ENCODE data around the gene SORBS2. TPM values are rescaled to one million over a fixed set of nuclear protein-coding genes. Genes with fewer than 3 reads are reported as not detected.

The SORBS2 gene
- total and polyA plus RNA-seq, 2 donors (not counting 1 experiment from before 2014, with no cell fraction given): 0.33 to 3.0 TPM

- H4K20me1 ChIP-seq (ENCODE audit: control insufficient read depth, extremely low read depth, insufficient read depth, low read length): no peaks in the 10 kb centered on the region
- no peak for TF ChIP-seq EZH2 (IDR thresholded peaks at IDR 0.05; ENCODE audit: low read length, missing control alignments)
- TF ChIP-seq CTCF (conservative IDR thresholded peaks at IDR 0.05 in 1 of 2, IDR thresholded peaks at IDR 0.05 in 1 of 2; ENCODE audit: low read depth in 1 of 2, low read length in 2 of 2): no peak
- H3K36me3 ChIP-seq (ENCODE audit: control insufficient read depth, insufficient read depth, low read length): no peaks in the 10 kb centered on the region
- DNase-seq (ENCODE audit: low read depth in 2 of 2): no peak
- H3K9ac ChIP-seq (ENCODE audit: insufficient read depth, low read length): no peak overlapping the region
- H3K9me3 ChIP-seq (ENCODE audit: control insufficient read depth, insufficient read depth, low read depth, low read length): no peaks in the 10 kb centered on the region
- no peaks in the 10 kb centered on the region for H3K27me3 ChIP-seq (ENCODE audit: control insufficient read depth, insufficient read depth, low read length)
- H2AFZ ChIP-seq (ENCODE audit: low read length): no peak overlapping the region
- peaks cover 19% of the 10 kb centered on the region for H3K4me1 ChIP-seq (ENCODE audit: control insufficient read depth, extremely low read depth, insufficient read depth, low read length)
- H3K79me2 ChIP-seq (ENCODE audit: control insufficient read depth, insufficient read depth, low read length): no peaks in the 10 kb centered on the region
- peak overlapping the region; percentile 75 for H3K27ac ChIP-seq (ENCODE audit: insufficient read depth, low read length)
- no peak overlapping the region for H3K4me2 ChIP-seq (ENCODE audit: extremely low read depth, insufficient read depth, low read length)
- no peak overlapping the region for H3K4me3 ChIP-seq (replicated peaks in 1 of 4; ENCODE audit: control extremely low read depth in 1 of 4, insufficient read depth in 1 of 4, low read depth in 3 of 4, low read length in 4 of 4)
Observed at GRCh38 chr4:185838104-185838452, 26.1 kb upstream of the SORBS2 start.

- Histone ChIP-seq H3K4me1 (ENCODE audit: control insufficient read depth, extremely low read depth, insufficient read depth, low read length) (peaks cover 19% of the 10 kb centered on the region), H3K9ac (ENCODE audit: insufficient read depth, low read length) (no peak overlapping the region), H3K27me3 (ENCODE audit: control insufficient read depth, insufficient read depth, low read length) (no peaks in the 10 kb centered on the region), H3K27ac (ENCODE audit: insufficient read depth, low read length) (no peak overlapping the region), H3K4me2 (ENCODE audit: extremely low read depth, insufficient read depth, low read length) (no peak overlapping the region), H3K36me3 (ENCODE audit: control insufficient read depth, insufficient read depth, low read length) (no peaks in the 10 kb centered on the region), H3K4me3 (replicated peaks in 1 of 4; ENCODE audit: control extremely low read depth in 1 of 4, insufficient read depth in 1 of 4, low read depth in 3 of 4, low read length in 4 of 4) (no peak overlapping the region), H3K79me2 (ENCODE audit: control insufficient read depth, insufficient read depth, low read length) (no peaks in the 10 kb centered on the region), H4K20me1 (ENCODE audit: control insufficient read depth, extremely low read depth, insufficient read depth, low read length) (no peaks in the 10 kb centered on the region), H2AFZ (ENCODE audit: low read length) (no peak overlapping the region), H3K9me3 (ENCODE audit: control insufficient read depth, insufficient read depth, low read depth, low read length) (no peaks in the 10 kb centered on the region)
- no peak for DNase-seq (ENCODE audit: low read depth in 2 of 2)
- TF ChIP-seq EZH2 (IDR thresholded peaks at IDR 0.05; ENCODE audit: low read length, missing control alignments) (no peak), CTCF (conservative IDR thresholded peaks at IDR 0.05 in 1 of 2, IDR thresholded peaks at IDR 0.05 in 1 of 2; ENCODE audit: low read depth in 1 of 2, low read length in 2 of 2) (no peak)
Observed at GRCh38 chr4:185837415-185838103, 25.6 kb upstream of the SORBS2 start.

- Histone ChIP-seq H2AFZ (ENCODE audit: low read length) (no peak overlapping the region), H3K27ac (ENCODE audit: insufficient read depth, low read length) (no peak overlapping the region), H3K79me2 (ENCODE audit: control insufficient read depth, insufficient read depth, low read length) (no peaks in the 10 kb centered on the region), H3K4me3 (replicated peaks in 1 of 4; ENCODE audit: control extremely low read depth in 1 of 4, insufficient read depth in 1 of 4, low read depth in 3 of 4, low read length in 4 of 4) (no peak overlapping the region), H3K4me2 (ENCODE audit: extremely low read depth, insufficient read depth, low read length) (no peak overlapping the region), H3K36me3 (ENCODE audit: control insufficient read depth, insufficient read depth, low read length) (no peaks in the 10 kb centered on the region), H3K9ac (ENCODE audit: insufficient read depth, low read length) (no peak overlapping the region), H3K27me3 (ENCODE audit: control insufficient read depth, insufficient read depth, low read length) (no peaks in the 10 kb centered on the region), H3K4me1 (ENCODE audit: control insufficient read depth, extremely low read depth, insufficient read depth, low read length) (peaks cover 19% of the 10 kb centered on the region), H4K20me1 (ENCODE audit: control insufficient read depth, extremely low read depth, insufficient read depth, low read length) (no peaks in the 10 kb centered on the region), H3K9me3 (ENCODE audit: control insufficient read depth, insufficient read depth, low read depth, low read length) (no peaks in the 10 kb centered on the region)
- no peak for TF ChIP-seq EZH2 (IDR thresholded peaks at IDR 0.05; ENCODE audit: low read length, missing control alignments)
- TF ChIP-seq CTCF (conservative IDR thresholded peaks at IDR 0.05 in 1 of 2, IDR thresholded peaks at IDR 0.05 in 1 of 2; ENCODE audit: low read depth in 1 of 2, low read length in 2 of 2): no peak
- no peak for DNase-seq (ENCODE audit: low read depth in 2 of 2)
Observed at GRCh38 chr4:185836241-185837084, 24.5 kb upstream of the SORBS2 start.

All from fibroblast of lung (primary cell).